Parathyroid adenoma (tissue), 2 donors: ENCODE measurements around the gene RXFP4.

Experiments used
- H2AFZ ChIP-seq: fragments of 300-600 bp; sonication (generic); one replicate; pipeline ENCODE4 v1.7.0; 2017; ENCODE audit warnings: antibody characterized with exemption, mild to moderate bottlenecking
- H3K27ac ChIP-seq: fragments of 300-600 bp; sonication (generic); one replicate; pipeline ENCODE4 v1.7.0; 2017
- H3K27me3 ChIP-seq: fragments of 300-600 bp; sonication (generic); one replicate; pipeline ENCODE4 v1.7.0; 2017; ENCODE audit warnings: low read length; ENCODE audit not compliant: control insufficient read depth, insufficient read depth
- H3K36me3 ChIP-seq: fragments of 300-600 bp; sonication (generic); one replicate; pipeline ENCODE4 v1.7.0; 2017; ENCODE audit warnings: low read length; ENCODE audit not compliant: control insufficient read depth, insufficient read depth
- H3K4me1 ChIP-seq: fragments of 300-600 bp; sonication (generic); one replicate; pipeline ENCODE4 v1.7.0; 2017; ENCODE audit warnings: control low read depth
- H3K4me2 ChIP-seq: fragments of 300-600 bp; sonication (generic); one replicate; pipeline ENCODE4 v1.7.0; 2017; ENCODE audit warnings: low read length
- H3K4me3 ChIP-seq: fragments of 300-600 bp; sonication (generic); one replicate; pipeline ENCODE4 v1.7.0; 2017; ENCODE audit warnings: low read depth, low read length
- H3K79me2 ChIP-seq: fragments of 300-600 bp; sonication (generic); one replicate; pipeline ENCODE4 v1.7.0; 2017; ENCODE audit warnings: control low read depth
- H3K9ac ChIP-seq: fragments of 300-600 bp; sonication (generic); one replicate; pipeline ENCODE4 v1.7.0; 2017; ENCODE audit warnings: mild to moderate bottlenecking
- H3K9me3 ChIP-seq: fragments of 300-600 bp; sonication (generic); one replicate; pipeline ENCODE4 v1.7.0; 2017; ENCODE audit warnings: low read length; ENCODE audit not compliant: control insufficient read depth
- CTCF ChIP-seq: fragments of 300-600 bp; sonication (generic); IDR thresholded peaks from one replicate; pipeline ENCODE4 v1.7.0; 2017; ENCODE audit warnings: antibody characterized with exemption, mild to moderate bottlenecking
- donor health status: primary hyperparathyroidism.

The RXFP4 gene

GRCh38 chr1:155946633-155947219 is 5.3 kb downstream of the RXFP4 start:
- H3K9me3 ChIP-seq: no peaks in the 10 kb centered on the region
- H3K79me2 ChIP-seq: no peaks in the 10 kb centered on the region
- no peak overlapping the region for H3K27ac ChIP-seq
- no peak overlapping the region for H3K9ac ChIP-seq
- H3K4me1 ChIP-seq: no peaks in the 10 kb centered on the region
- H3K27me3 ChIP-seq: no peaks in the 10 kb centered on the region
- TF ChIP-seq CTCF: no peak
- H3K36me3 ChIP-seq: no peaks in the 10 kb centered on the region
- no peak overlapping the region for H3K4me2 ChIP-seq
- no peak overlapping the region for H3K4me3 ChIP-seq
- H2AFZ ChIP-seq: no peak overlapping the region

- Histone ChIP-seq H3K4me3 (no peak overlapping the region), H2AFZ (no peak overlapping the region), H3K4me2 (no peak overlapping the region), H3K4me1 (no peaks in the 10 kb centered on the region), H3K79me2 (no peaks in the 10 kb centered on the region), H3K9ac (no peak overlapping the region), H3K27me3 (no peaks in the 10 kb centered on the region), H3K36me3 (no peaks in the 10 kb centered on the region), H3K27ac (no peak overlapping the region), H3K9me3 (no peaks in the 10 kb centered on the region)
- no peak for TF ChIP-seq CTCF
Observed at GRCh38 chr1:155947292-155947691, 5.9 kb downstream of the RXFP4 start.

GRCh38 chr1:155947741-155948140 is 6.3 kb downstream of the RXFP4 start:
- no peaks in the 10 kb centered on the region for H3K27me3 ChIP-seq
- no peak overlapping the region for H3K27ac ChIP-seq
- H3K79me2 ChIP-seq: no peaks in the 10 kb centered on the region
- no peak for TF ChIP-seq CTCF
- no peaks in the 10 kb centered on the region for H3K36me3 ChIP-seq
- H3K4me3 ChIP-seq: no peak overlapping the region
- no peak overlapping the region for H2AFZ ChIP-seq
- no peaks in the 10 kb centered on the region for H3K9me3 ChIP-seq
- H3K4me1 ChIP-seq: no peaks in the 10 kb centered on the region
- no peak overlapping the region for H3K4me2 ChIP-seq
- H3K9ac ChIP-seq: no peak overlapping the region

- TF ChIP-seq CTCF: no peak
- H3K4me1 ChIP-seq: no peaks in the 10 kb centered on the region
- no peak overlapping the region for H2AFZ ChIP-seq
- no peak overlapping the region for H3K9ac ChIP-seq
- H3K4me3 ChIP-seq: no peak overlapping the region
- H3K27ac ChIP-seq: no peak overlapping the region
- H3K36me3 ChIP-seq: no peaks in the 10 kb centered on the region
- H3K9me3 ChIP-seq: no peaks in the 10 kb centered on the region
- no peaks in the 10 kb centered on the region for H3K27me3 ChIP-seq
- H3K79me2 ChIP-seq: no peaks in the 10 kb centered on the region
- H3K4me2 ChIP-seq: no peak overlapping the region
Observed at GRCh38 chr1:155950829-155951228, 9.4 kb downstream of the RXFP4 start.

GRCh38 chr1:155951753-155952504 is 10.5 kb downstream of the RXFP4 start:
- no peaks in the 10 kb centered on the region for H3K4me1 ChIP-seq
- no peak overlapping the region for H3K27ac ChIP-seq
- H3K36me3 ChIP-seq: no peaks in the 10 kb centered on the region

More at GRCh38 chr1:155951753-155952504, 10.5 kb downstream of the RXFP4 start:
- Histone ChIP-seq H2AFZ (no peak overlapping the region), H3K4me2 (no peak overlapping the region), H3K79me2 (no peaks in the 10 kb centered on the region), H3K9ac (no peak overlapping the region), H3K9me3 (no peaks in the 10 kb centered on the region), H3K4me3 (no peak overlapping the region), H3K27me3 (no peaks in the 10 kb centered on the region)
- no peak for TF ChIP-seq CTCF
